Testis (tissue), 3 donors: Measurements from ENCODE around the gene RUVBL1. TPM values are rescaled to one million over a fixed set of nuclear protein-coding genes. Genes with fewer than 3 reads are reported as not detected.

ENCODE experiments used
- DNase-seq: peaks from one replicate; pipeline ENCODE4 v3.0.0-alpha.2; 2019
- H3K27ac ChIP-seq, 2 donors: fragments of 200-600 bp; sonication (generic); one replicate each; pipeline ENCODE4 v1.5.1; 2019
- H3K27me3 ChIP-seq: fragments of 200-600 bp; sonication (generic); one replicate; pipeline ENCODE4 v1.5.1; 2019
- H3K36me3 ChIP-seq: fragments of 200-600 bp; sonication (generic); one replicate; pipeline ENCODE4 v1.5.1; 2017; ENCODE audit warnings: low read depth; ENCODE audit errors: missing control alignments
- H3K4me1 ChIP-seq: fragments of 200-600 bp; sonication (generic); one replicate; pipeline ENCODE4 v1.5.1; 2019
- H3K4me3 ChIP-seq, 2 donors: fragments of 200-600 bp; sonication (generic); one replicate each; pipeline ENCODE4 v1.5.1; 2017 to 2019
- H3K9me3 ChIP-seq: fragments of 200-600 bp; sonication (generic); one replicate; pipeline ENCODE4 v1.5.1; 2017
- CTCF ChIP-seq, 3 experiments: fragments of 450-650 bp in 2 of 3; fragments of 200-600 bp in 1 of 3; sonication (generic) in 1 of 3; IDR thresholded peaks; one replicate each; pipeline ENCODE4 v1.5.1; 2016 to 2019; ENCODE audit warnings: antibody characterized with exemption in 3 of 3, mild to moderate bottlenecking in 2 of 3, moderate library complexity in 1 of 3
- POLR2A ChIP-seq: fragments of 450-650 bp; IDR thresholded peaks from one replicate; pipeline ENCODE4 v1.6.1; 2017; ENCODE audit warnings: antibody characterized with exemption, mild to moderate bottlenecking, moderate library complexity
- WGBS, 2 donors: methylation state at CpG; one replicate each; pipeline ENCODE4 v1.1.5; 2018; 5-methylcytosine and 5-hydroxymethylcytosine counted together
- intact Hi-C: fragments of 100-400 bp; cut with DNase I; formaldehyde crosslinking; loops from one replicate; pipeline ENCODE4 v1.15.1; 2023; ENCODE audit warnings: low total_unique reads
- polyA plus RNA-seq: library from polyadenylated mRNA; stranded (reverse); fragments of 350-450 nt; fragmentation: Illumina TruSeq; extraction: RNeasy Lipid Tissue Mini Kit (QIAGEN cat#74804); gene quantifications from one replicate; pipeline ENCODE4 v1.2.3, GENCODE V29; 2014; ENCODE audit warnings: low read depth, low replicate concordance; ENCODE audit not compliant: insufficient read depth
- total RNA-seq, 2 donors: library from RNA; depleted of rRNA; stranded (reverse); fragments of >200 nt; gene quantifications; one replicate each; pipeline ENCODE4 v1.2.3, GENCODE V29; 2016

The RUVBL1 gene
- total and polyA plus RNA-seq, 3 donors from 2014 or later: 42.9 to 70.1 (median 52.9) TPM

- WGBS, 2 donors: 56 to 57% methylated on average over 31 to 52 of the region's 79 CpGs
- no peak for DNase-seq
These were observed 47.0 kb downstream of the RUVBL1 start for GRCh38 chr3:128076483-128077201.

GRCh38 chr3:128075522-128076482 is 47.8 kb downstream of the RUVBL1 start:
- peak; percentile 91 for DNase-seq
- peak; percentile 87 to 95 (median 95) for TF ChIP-seq CTCF (IDR thresholded peaks at IDR 0.05)
- no peak for TF ChIP-seq POLR2A
- Histone ChIP-seq H3K27ac (no peak overlapping the region), H3K4me3 (peak overlapping the region; percentile 47 to 59), H3K9me3 (no peaks in the 10 kb centered on the region), H3K36me3 (no peaks in the 10 kb centered on the region), H3K4me1 (peaks cover 11% of the 10 kb centered on the region), H3K27me3 (no peaks in the 10 kb centered on the region)
- WGBS, 2 donors: 20 to 26% methylated on average over 14 to 54 of the region's 78 CpGs
- intact Hi-C loops: loop anchor here (10.0 kb wide), 1 partner anchor 419 kb away; the partner anchor contains the start of gene GATA2

More at GRCh38 chr3:128076483-128077201, 47.0 kb downstream of the RUVBL1 start:
- Histone ChIP-seq H3K36me3 (no peaks in the 10 kb centered on the region), H3K27ac (no peak overlapping the region), H3K4me3 (peak overlapping the region; percentile 6 to 59), H3K9me3 (no peaks in the 10 kb centered on the region), H3K4me1 (peaks cover 11% of the 10 kb centered on the region), H3K27me3 (no peaks in the 10 kb centered on the region)
- intact Hi-C loops: loop anchor here (10.0 kb wide), 1 partner anchor 418 kb away; the partner anchor contains the start of gene GATA2
- TF ChIP-seq POLR2A (no peak), CTCF (IDR thresholded peaks at IDR 0.05) (no peak)

- WGBS, 2 donors: 10 to 17% methylated on average over 7 of the region's 7 CpGs
- TF ChIP-seq POLR2A: no peak
- DNase-seq: no peak
- peaks cover 11% of the 10 kb centered on the region for H3K4me1 ChIP-seq
- H3K36me3 ChIP-seq: no peaks in the 10 kb centered on the region
- no peak overlapping the region for H3K27ac ChIP-seq
- peak overlapping the region; percentile 47 to 59 for H3K4me3 ChIP-seq
- H3K27me3 ChIP-seq: no peaks in the 10 kb centered on the region
- intact Hi-C loops: loop anchor here (10.0 kb wide), 1 partner anchor 420 kb away; the partner anchor contains the start of gene GATA2
- no peaks in the 10 kb centered on the region for H3K9me3 ChIP-seq
These were observed 48.6 kb downstream of the RUVBL1 start for GRCh38 chr3:128074851-128075521.

- H3K4me3 ChIP-seq: no peak overlapping the region
- H3K27me3 ChIP-seq: no peaks in the 10 kb centered on the region
- peaks cover 11% of the 10 kb centered on the region for H3K4me1 ChIP-seq
- intact Hi-C loops: loop anchor here (10.0 kb wide), 1 partner anchor 421 kb away; the partner anchor contains the start of gene GATA2
- no peak for DNase-seq
- TF ChIP-seq POLR2A (no peak), CTCF (IDR thresholded peaks at IDR 0.05) (no peak)
- 73 to 79% methylated on average over 2 of the region's 2 CpGs for WGBS, 2 donors
- no peak overlapping the region for H3K27ac ChIP-seq
- no peaks in the 10 kb centered on the region for H3K36me3 ChIP-seq
- H3K9me3 ChIP-seq: no peaks in the 10 kb centered on the region
These were observed 49.8 kb downstream of the RUVBL1 start for GRCh38 chr3:128073807-128074206.
